PC-3 (cell line): ENCODE measurements around the gene ARHGEF7.

ENCODE experiments used
- EZH2phosphoT487 ChIP-seq: fragments of 300-600 bp; sonication (generic); IDR thresholded peaks from 2 replicates; pipeline ENCODE4 v1.6.1; 2018; ENCODE audit warnings: mild to moderate bottlenecking, antibody characterized with exemption, low read length, borderline replicate concordance
- TF ChIP-seq, protein P1 (sequence below): fragments of 300-600 bp; sonication (generic); conservative IDR thresholded peaks from 2 replicates; pipeline ENCODE4 v1.5.1; 2017; ENCODE audit warnings: antibody characterized with exemption, low read depth, mild to moderate bottlenecking, low read length

DNA sequence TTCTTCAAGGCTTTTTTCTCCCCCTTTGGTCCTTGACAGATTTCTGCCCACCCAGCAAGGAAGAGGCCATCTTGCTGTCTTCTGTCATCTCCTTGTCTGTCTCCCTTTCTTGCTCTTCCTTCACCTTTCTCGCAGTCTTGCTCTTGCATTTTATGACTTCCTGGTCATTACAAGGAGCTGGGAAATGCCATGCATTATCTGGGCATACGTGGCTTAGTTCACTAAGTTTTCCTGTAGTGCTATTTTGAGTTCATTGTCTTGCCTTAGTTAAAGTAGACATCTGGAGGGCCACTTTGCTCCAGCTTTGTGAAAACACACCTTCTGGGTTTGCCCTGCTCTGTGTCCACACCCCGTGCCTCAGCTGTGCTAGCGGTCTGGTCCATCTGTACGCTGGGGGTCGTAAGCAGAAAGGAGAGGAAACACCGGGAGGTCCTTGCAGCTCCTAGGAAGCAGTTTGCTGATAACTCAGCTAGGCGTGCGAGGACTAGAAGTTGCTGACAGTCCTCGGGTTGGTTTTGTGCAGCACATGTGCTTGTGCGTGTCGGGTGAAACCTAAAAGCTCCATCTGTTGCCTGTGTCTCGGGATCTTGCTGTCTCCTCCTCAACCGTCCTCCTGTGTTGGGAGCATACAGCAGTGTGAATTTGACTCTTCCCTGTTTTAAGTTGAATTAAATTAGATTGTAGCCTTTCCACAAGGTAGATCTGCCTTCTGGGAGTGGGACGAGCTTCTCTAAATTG is 59.4 kb downstream of the ARHGEF7 start:
- TF ChIP-seq, protein P1, sequence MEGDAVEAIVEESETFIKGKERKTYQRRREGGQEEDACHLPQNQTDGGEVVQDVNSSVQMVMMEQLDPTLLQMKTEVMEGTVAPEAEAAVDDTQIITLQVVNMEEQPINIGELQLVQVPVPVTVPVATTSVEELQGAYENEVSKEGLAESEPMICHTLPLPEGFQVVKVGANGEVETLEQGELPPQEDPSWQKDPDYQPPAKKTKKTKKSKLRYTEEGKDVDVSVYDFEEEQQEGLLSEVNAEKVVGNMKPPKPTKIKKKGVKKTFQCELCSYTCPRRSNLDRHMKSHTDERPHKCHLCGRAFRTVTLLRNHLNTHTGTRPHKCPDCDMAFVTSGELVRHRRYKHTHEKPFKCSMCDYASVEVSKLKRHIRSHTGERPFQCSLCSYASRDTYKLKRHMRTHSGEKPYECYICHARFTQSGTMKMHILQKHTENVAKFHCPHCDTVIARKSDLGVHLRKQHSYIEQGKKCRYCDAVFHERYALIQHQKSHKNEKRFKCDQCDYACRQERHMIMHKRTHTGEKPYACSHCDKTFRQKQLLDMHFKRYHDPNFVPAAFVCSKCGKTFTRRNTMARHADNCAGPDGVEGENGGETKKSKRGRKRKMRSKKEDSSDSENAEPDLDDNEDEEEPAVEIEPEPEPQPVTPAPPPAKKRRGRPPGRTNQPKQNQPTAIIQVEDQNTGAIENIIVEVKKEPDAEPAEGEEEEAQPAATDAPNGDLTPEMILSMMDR, result no peak
- TF ChIP-seq EZH2phosphoT487, result no peak
